Stomach (tissue), 9 donors: ENCODE measurements around the gene FBLN7. TPM values are rescaled to one million over a fixed set of nuclear protein-coding genes. Genes with fewer than 3 reads are reported as not detected.
A peak's percentile ranks its signal among the peaks of the same experiment; 100 is the strongest.
"Not testable (repeated sequence)": the region's sequence is repeated elsewhere in the genome, so short reads cannot be mapped to it uniquely, and the experiment has no call there.

Experiments used
- DNase-seq, 2 donors: peaks; one replicate each; pipeline versions ENCODE4 v3.0.0 to v3.0.0-alpha.2; 2013 to 2019
- H3K27ac ChIP-seq, 5 donors: fragments of 200-600 bp in 4 of 5; sonication (generic) in 4 of 5; one replicate each; pipeline ENCODE4 v1.5.1; 2013 to 2019; ENCODE audit warnings: mild to moderate bottlenecking in 1 of 5, moderate library complexity in 1 of 5
- H3K27me3 ChIP-seq, 3 donors: fragments of 200-600 bp; sonication (generic); one replicate each; pipeline ENCODE4 v1.5.1; 2017 to 2019; ENCODE audit warnings: mixed run types in 1 of 3
- H3K36me3 ChIP-seq, 4 donors: fragments of 200-600 bp; sonication (generic); 1 replicate in 3 of 4; 2 replicates in 1 of 4; pipeline ENCODE4 v1.5.1; 2016 to 2019
- H3K4me1 ChIP-seq, 4 donors: fragments of 200-600 bp; sonication (generic); one replicate each; pipeline ENCODE4 v1.5.1; 2016 to 2019
- H3K4me3 ChIP-seq, 4 donors: fragments of 200-600 bp; sonication (generic) in 3 of 4; one replicate each; pipeline ENCODE4 v1.5.1; 2016 to 2019; ENCODE audit warnings: mild to moderate bottlenecking in 1 of 4
- H3K9me3 ChIP-seq, 4 donors: fragments of 200-600 bp; sonication (generic); one replicate each; pipeline ENCODE4 v1.5.1; 2016 to 2019
- CTCF ChIP-seq, 7 experiments: fragments of 450-650 bp in 4 of 7; fragments of 200-600 bp in 3 of 7; sonication (generic) in 3 of 7; IDR thresholded peaks; one replicate each; pipeline ENCODE4 v1.5.1; 2016 to 2019; ENCODE audit warnings: antibody characterized with exemption in 7 of 7, control low read depth in 2 of 7, mild to moderate bottlenecking in 1 of 7
- EP300 ChIP-seq: sonication (generic); formaldehyde crosslinking; IDR thresholded peaks from one replicate; pipeline ENCODE4 v1.6.1; 2017; ENCODE audit warnings: antibody characterized with exemption
- POLR2A ChIP-seq, 4 donors: fragments of 450-650 bp; IDR thresholded peaks; one replicate each; pipeline ENCODE4 v1.6.1; 2016; ENCODE audit warnings: antibody characterized with exemption in 4 of 4, control low read depth in 2 of 4, mild to moderate bottlenecking in 1 of 4, moderate library complexity in 1 of 4
- POLR2AphosphoS5 ChIP-seq, 3 donors: sonication (generic); formaldehyde crosslinking; IDR thresholded peaks; one replicate each; pipeline ENCODE4 v1.6.1; 2016; ENCODE audit warnings: antibody characterized with exemption in 3 of 3
- WGBS, 5 donors: extraction: QIAGEN DNeasy Blood & Tissue Kit in 3 of 5; methylation state at CpG; one replicate each; pipeline versions ENCODE4 v1.1.5 to v1.1.7; 2013 to 2018; 5-methylcytosine and 5-hydroxymethylcytosine counted together
- intact Hi-C: fragments of 100-400 bp; cut with DNase I; formaldehyde crosslinking; loops from one replicate; pipeline ENCODE4 v1.15.1; 2023; ENCODE audit warnings: low total_unique reads
- polyA plus RNA-seq, 3 donors: library from polyadenylated mRNA; stranded (reverse); fragments of 200-250 nt; gene quantifications; one replicate each; pipeline ENCODE4 v1.2.3, GENCODE V29; 2013
- total RNA-seq, 5 donors: library from RNA; depleted of rRNA; stranded (reverse); fragments of >200 nt; gene quantifications; one replicate each; pipeline versions ENCODE4 v1.1.0 to v1.2.3, GENCODE V29; 2014 to 2016
- donor health status: healthy with polysubstance abuse.
- donor health status: Bipolar disorder and iron deficiency.
- donor health status: healthy.

FBLN7 gene
- total and polyA plus RNA-seq, 8 donors: 0.40 to 5.1 (median 2.0) TPM; not detected in 1

DNA sequence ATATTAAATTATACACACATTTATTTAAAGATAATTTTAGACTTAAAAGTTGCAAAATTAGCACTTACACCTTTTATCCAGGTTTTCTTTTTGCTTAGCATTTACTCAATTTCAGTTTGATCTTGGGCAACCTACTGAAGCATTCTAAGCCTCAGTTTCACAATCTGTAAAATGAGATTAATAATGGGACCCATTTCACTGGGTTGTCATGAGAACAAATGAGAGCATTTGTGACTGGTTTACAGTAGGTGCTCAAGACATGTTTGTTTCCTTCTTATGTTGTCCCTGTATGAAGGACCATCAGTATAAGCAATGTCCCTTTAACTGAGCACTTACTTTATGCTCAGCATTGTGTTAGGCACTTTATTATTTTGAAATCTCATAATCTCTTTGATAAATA, 4.8 kb upstream of the FBLN7 start:
- no peak overlapping the region for H3K4me3 ChIP-seq
- peaks cover 0 to 21% (median 3%) of the 10 kb centered on the region in 3 donors for H3K27me3 ChIP-seq
- intact Hi-C loops: no loop called here
- no peak for DNase-seq
- peaks cover 9 to 12% (median 11%) of the 10 kb centered on the region in 4 donors for H3K4me1 ChIP-seq
- H3K36me3 ChIP-seq: no peaks in the 10 kb centered on the region
- no peak overlapping the region for H3K27ac ChIP-seq
- H3K9me3 ChIP-seq: peaks cover 0 to 6% (median 0%) of the 10 kb centered on the region in 4 donors
- no peak for TF ChIP-seq POLR2AphosphoS5 (IDR thresholded peaks at IDR 0.05)
- no peak for TF ChIP-seq CTCF (IDR thresholded peaks at IDR 0.05)
- no peak for TF ChIP-seq EP300
- TF ChIP-seq POLR2A (IDR thresholded peaks at IDR 0.05): no peak

DNA sequence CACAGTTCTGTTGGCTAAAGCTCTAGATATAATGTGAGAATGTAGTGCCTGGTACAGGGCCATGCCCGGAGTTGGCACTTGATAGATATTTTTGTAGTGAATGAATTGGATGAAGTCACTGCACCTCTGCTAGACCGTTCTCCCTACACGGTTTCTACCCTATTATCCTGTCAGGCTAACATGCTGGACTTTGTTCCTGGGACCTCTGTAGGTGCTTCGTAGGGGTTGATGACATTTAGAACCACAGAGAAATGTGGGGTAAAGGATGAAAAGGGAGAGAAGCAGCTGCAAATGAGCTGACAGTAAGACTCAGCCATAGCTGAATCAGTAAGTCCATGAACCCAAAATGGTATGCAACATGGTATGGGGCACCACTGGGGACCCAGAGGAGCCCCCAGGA, 4.1 kb upstream of the FBLN7 start:
- no peak overlapping the region for H3K4me3 ChIP-seq
- TF ChIP-seq POLR2AphosphoS5 (IDR thresholded peaks at IDR 0.05) (no peak), POLR2A (IDR thresholded peaks at IDR 0.05) (no peak), EP300 (no peak), CTCF (IDR thresholded peaks at IDR 0.05) (no peak)
- H3K27me3 ChIP-seq: peaks cover 0 to 29% (median 5%) of the 10 kb centered on the region in 3 donors
- intact Hi-C loops: no loop called here
- no peak for DNase-seq
- H3K9me3 ChIP-seq: peaks cover 0 to 6% (median 0%) of the 10 kb centered on the region in 4 donors
- no peak overlapping the region for H3K27ac ChIP-seq
- WGBS, 5 donors: 68 to 83% (median 81%) methylated on average over 4 of the region's 4 CpGs
- H3K4me1 ChIP-seq: peaks cover 11 to 15% (median 12%) of the 10 kb centered on the region in 4 donors
- H3K36me3 ChIP-seq: no peaks in the 10 kb centered on the region

DNA sequence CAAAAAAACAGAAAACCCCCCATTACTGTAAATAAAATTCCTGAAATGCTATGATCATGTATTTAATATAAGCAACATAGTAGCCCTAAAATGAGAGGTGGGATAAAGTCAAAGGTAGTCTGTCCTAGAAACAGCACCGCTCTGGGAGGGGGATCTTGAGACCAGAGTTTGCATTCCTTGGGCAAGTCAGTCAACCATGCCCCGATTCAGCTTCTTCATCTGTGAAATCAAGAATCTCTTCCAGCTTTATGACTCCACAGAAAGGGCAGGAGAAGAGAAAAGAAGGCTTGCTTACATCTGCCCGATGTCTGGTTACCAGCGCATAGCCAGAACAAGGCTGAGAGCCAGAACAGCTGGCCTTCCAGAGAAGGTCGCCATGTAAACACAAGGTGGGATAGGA, 2.1 kb upstream of the FBLN7 start:
- 82 to 92% (median 86%) methylated on average over 5 of the region's 5 CpGs for WGBS, 5 donors

DNA sequence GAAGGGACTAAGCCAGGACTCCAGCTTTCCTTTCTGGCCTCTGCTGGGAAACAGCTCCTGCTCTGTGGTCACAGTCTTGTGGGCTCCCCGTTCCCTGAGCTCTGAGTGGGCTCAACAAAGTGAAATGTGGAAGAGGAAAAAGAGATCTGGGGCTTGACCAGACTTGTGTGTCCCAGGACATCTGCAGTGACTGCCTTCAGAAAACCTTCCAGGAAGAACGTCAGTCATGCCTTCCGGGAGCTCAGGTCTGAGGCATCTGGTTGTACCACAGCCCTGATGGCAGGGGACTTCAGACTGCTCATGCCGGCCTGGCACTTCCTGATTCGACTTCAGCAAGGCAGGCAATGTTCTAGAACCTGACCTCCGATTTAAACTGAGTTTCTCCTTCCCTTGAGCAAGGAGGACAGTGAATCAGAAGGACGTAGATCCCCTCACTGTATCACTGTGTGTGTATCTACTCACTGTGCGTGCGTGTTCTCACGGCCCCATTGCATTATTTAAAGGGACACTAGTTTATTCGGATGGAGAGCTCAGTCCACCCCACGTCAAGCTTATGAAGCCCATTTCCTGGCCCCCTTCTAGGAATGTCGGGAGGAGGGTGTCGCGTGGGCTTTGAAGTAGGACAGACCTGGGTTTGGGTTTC, 548 bp upstream of the FBLN7 start:
- intact Hi-C loops: no loop called here
- Histone ChIP-seq H3K4me1 (peaks cover 15 to 21% (median 17%) of the 10 kb centered on the region in 4 donors), H3K4me3 (peak overlapping the region; percentile 52 to 77 (median 62)), H3K36me3 (no peaks in the 10 kb centered on the region), H3K9me3 (peaks cover 0 to 3% (median 0%) of the 10 kb centered on the region in 4 donors), H3K27ac (peak overlapping the region in 1 of 5 donors; percentile 35), H3K27me3 (peaks cover 0 to 51% (median 11%) of the 10 kb centered on the region in 3 donors)
- TF ChIP-seq EP300: no peak
- no peak for TF ChIP-seq CTCF (IDR thresholded peaks at IDR 0.05)
- no peak for TF ChIP-seq POLR2A (IDR thresholded peaks at IDR 0.05)
- TF ChIP-seq POLR2AphosphoS5 (IDR thresholded peaks at IDR 0.05): no peak
- peak in 1 of 2 donors; percentile 41 for DNase-seq
- 20 to 30% (median 25%) methylated on average over 15 of the region's 15 CpGs for WGBS, 5 donors

More for the DNA sequence above, 2.1 kb upstream of the FBLN7 start:
- H3K9me3 ChIP-seq: peaks cover 0 to 6% (median 0%) of the 10 kb centered on the region in 4 donors
- intact Hi-C loops: no loop called here
- H3K4me3 ChIP-seq: no peak overlapping the region
- DNase-seq: no peak
- peaks cover 15 to 21% (median 17%) of the 10 kb centered on the region in 4 donors for H3K4me1 ChIP-seq
- peaks cover 0 to 46% (median 11%) of the 10 kb centered on the region in 3 donors for H3K27me3 ChIP-seq
- H3K36me3 ChIP-seq: no peaks in the 10 kb centered on the region
- TF ChIP-seq EP300 (no peak), POLR2A (IDR thresholded peaks at IDR 0.05) (no peak), CTCF (IDR thresholded peaks at IDR 0.05) (no peak), POLR2AphosphoS5 (IDR thresholded peaks at IDR 0.05) (no peak)
- H3K27ac ChIP-seq: no peak overlapping the region

DNA sequence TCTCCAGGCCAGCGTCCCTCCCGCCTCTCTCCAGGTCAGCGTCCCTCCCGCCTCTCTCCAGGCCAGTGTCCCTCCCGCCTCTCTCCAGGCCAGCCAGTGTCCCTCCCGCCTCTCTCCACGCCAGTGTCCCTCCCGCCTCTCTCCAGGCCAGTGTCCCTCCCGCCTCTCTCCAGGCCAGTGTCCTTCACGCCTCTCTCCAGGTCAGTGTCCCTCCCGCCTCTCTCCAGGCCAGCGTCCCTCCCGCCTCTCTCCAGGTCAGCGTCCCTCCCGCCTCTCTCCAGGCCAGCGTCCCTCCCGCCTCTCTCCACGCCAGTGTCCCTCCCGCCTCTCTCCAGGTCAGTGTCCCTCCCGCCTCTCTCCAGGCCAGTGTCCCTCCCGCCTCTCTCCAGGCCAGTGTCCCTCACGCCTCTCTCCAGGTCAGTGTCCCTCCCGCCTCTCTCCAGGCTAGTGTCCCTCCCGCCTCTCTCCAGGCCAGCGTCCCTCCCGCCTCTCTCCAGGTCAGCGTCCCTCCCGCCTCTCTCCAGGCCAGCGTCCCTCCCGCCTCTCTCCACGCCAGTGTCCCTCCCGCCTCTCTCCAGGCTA, 939 bp downstream of the FBLN7 start:
- H3K4me3 ChIP-seq: peak overlapping the region; percentile 52 to 77 (median 62)
- H3K36me3 ChIP-seq, DNase-seq, H3K9me3 ChIP-seq, intact Hi-C loops, H3K27ac ChIP-seq: not testable (repeated sequence)
- WGBS, 5 donors: 1 to 4% (median 2%) methylated on average over 8 to 24 of the region's 32 CpGs
- H3K4me1 ChIP-seq: peaks cover 15 to 21% (median 17%) of the 10 kb centered on the region in 4 donors
- H3K27me3 ChIP-seq: peaks cover 0 to 51% (median 11%) of the 10 kb centered on the region in 3 donors

DNA sequence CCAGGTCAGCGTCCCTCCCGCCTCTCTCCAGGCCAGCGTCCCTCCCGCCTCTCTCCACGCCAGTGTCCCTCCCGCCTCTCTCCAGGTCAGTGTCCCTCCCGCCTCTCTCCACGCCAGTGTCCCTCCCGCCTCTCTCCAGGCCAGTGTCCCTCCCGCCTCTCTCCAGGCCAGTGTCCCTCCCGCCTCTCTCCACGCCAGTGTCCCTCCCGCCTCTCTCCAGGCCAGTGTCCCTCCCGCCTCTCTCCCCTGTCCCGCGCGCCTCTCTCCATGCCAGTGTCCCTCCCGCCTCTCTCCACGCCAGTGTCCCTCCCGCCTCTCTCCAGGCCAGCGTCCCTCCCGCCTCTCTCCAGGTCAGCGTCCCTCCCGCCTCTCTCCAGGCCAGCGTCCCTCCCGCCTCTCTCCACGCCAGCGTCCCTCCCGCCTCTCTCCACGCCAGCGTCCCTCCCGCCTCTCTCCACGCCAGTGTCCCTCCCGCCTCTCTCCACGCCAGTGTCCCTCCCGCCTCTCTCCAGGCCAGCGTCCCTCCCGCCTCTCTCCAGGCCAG, 1.5 kb downstream of the FBLN7 start:
- intact Hi-C loops, DNase-seq, H3K36me3 ChIP-seq, H3K27ac ChIP-seq, H3K9me3 ChIP-seq: not testable (repeated sequence)
- peak overlapping the region; percentile 11 to 77 (median 22) for H3K4me3 ChIP-seq
- peaks cover 15 to 21% (median 17%) of the 10 kb centered on the region in 4 donors for H3K4me1 ChIP-seq
- H3K27me3 ChIP-seq: peaks cover 0 to 51% (median 11%) of the 10 kb centered on the region in 3 donors
- WGBS, 5 donors: 2 to 8% (median 5%) methylated on average over 23 to 37 of the region's 38 CpGs
